IMR-90 (cell line): ENCODE results near the gene ACP1.

Source experiments
- BHLHE40 ChIP-seq: fragments of 150-350 bp; IDR thresholded peaks from 2 replicates; pipeline ENCODE4 v1.6.1; 2016; ENCODE audit warnings: mild to moderate bottlenecking, low read depth, low read length
- CTCF ChIP-seq: conservative IDR thresholded peaks from 2 replicates; pipeline ENCODE4 v1.5.1; 2012; ENCODE audit warnings: mild to moderate bottlenecking, low read depth, low read length, improper control_type of control experiment
- ELK1 ChIP-seq: fragments of 150-350 bp; IDR thresholded peaks from 2 replicates; pipeline ENCODE4 v1.6.1; 2016; ENCODE audit warnings: low read depth, mild to moderate bottlenecking, low read length, moderate library complexity, borderline replicate concordance
- FOS ChIP-seq: fragments of 150-350 bp; IDR thresholded peaks from 2 replicates; pipeline ENCODE4 v1.6.1; 2016; ENCODE audit warnings: low read depth, low read length
- MAFK ChIP-seq: IDR thresholded peaks from 2 replicates; pipeline ENCODE4 v1.6.1; 2012; ENCODE audit warnings: low read depth, low read length, improper control_type of control experiment
- MXI1 ChIP-seq: IDR thresholded peaks from 2 replicates; pipeline ENCODE4 v1.6.1; 2012; ENCODE audit warnings: low read depth, mild to moderate bottlenecking, low read length, moderate library complexity, borderline replicate concordance
- POLR2A ChIP-seq: IDR thresholded peaks from 2 replicates; pipeline ENCODE4 v1.6.1; 2012; ENCODE audit warnings: mild to moderate bottlenecking, low read depth, low read length
- RAD21 ChIP-seq: IDR thresholded peaks from 2 replicates; pipeline ENCODE4 v1.6.1; 2012; ENCODE audit warnings: low read length, improper control_type of control experiment
- RCOR1 ChIP-seq: IDR thresholded peaks from 2 replicates; pipeline ENCODE4 v1.6.1; 2012; ENCODE audit warnings: mild to moderate bottlenecking, low read length, improper control_type of control experiment; ENCODE audit not compliant: insufficient replicate concordance
- RFX5 ChIP-seq: IDR thresholded peaks from 2 replicates; pipeline ENCODE4 v1.8.0; 2012; ENCODE audit warnings: low read depth, mild to moderate bottlenecking, low read length, moderate library complexity
- SMC3 ChIP-seq: fragments of 150-350 bp; IDR thresholded peaks from 2 replicates; pipeline ENCODE4 v1.6.1; 2016; ENCODE audit warnings: low read depth, mild to moderate bottlenecking, antibody characterized with exemption, low read length, moderate library complexity

- TF ChIP-seq CTCF (no peak), POLR2A (no peak), MXI1 (no peak), ELK1 (no peak), BHLHE40 (no peak), FOS (no peak), SMC3 (no peak), MAFK (no peak), RAD21 (no peak), RFX5 (no peak), RCOR1 (no peak)
Observed at GRCh38 chr2:278927-279320, 14.2 kb downstream of the ACP1 start.
